K562 (cell line): Measurements from ENCODE around the gene MED15. TPM values are rescaled to one million over a fixed set of nuclear protein-coding genes. Genes with fewer than 3 reads are reported as not detected.

Experiments used
- ATAC-seq: fragments of 200-7000 bp; cut with Tn5 transposase; 3 replicates; pipeline ENCODE4 v1.9.1; 2020; ENCODE audit warnings: moderate library complexity
- BruUV-seq: library from RNA; stranded (reverse); fragments of 400-500 nt; replicated peaks from 2 replicates; lab custom pipeline; 2021; lab: Mats Ljungman, UMichigan
- CTCF ChIA-PET: fragments of 300-600 bp; formaldehyde crosslinking; extraction: SDS; loops from one replicate; lab custom pipeline; 2021; ENCODE audit warnings: low intra/inter-chr PET ratio; lab: Yijun Ruan, JAX
- POLR2A ChIA-PET: fragments of 300-600, 350-650 bp; sonication (Branson Sonifier 250); formaldehyde crosslinking; extraction: SDS; loops from one replicate; lab custom pipeline; 2021; ENCODE audit warnings: antibody characterized with exemption, inconsistent platforms; lab: Yijun Ruan, JAX
- DNase-seq, 4 experiments: peaks; one replicate each; pipeline versions ENCODE4 v3.0.0 to v3.0.0-alpha.2; 2011 to 2018; ENCODE audit warnings: low spot score in 3 of 4, mixed read lengths in 3 of 4; ENCODE audit errors: extremely low read depth in 1 of 4
- FAIRE-seq: peaks from 2 replicates; lab custom pipeline; 2011; peaks lifted over from hg19 to GRCh38; lab: Jason Lieb, UNC
- H2AFZ ChIP-seq: 2 replicates; pipeline ENCODE4 v1.6.0; 2011; ENCODE audit warnings: low read depth, low read length, control low read depth, inconsistent platforms
- H3K27ac ChIP-seq: fragments of 200-600 bp; 3 replicates; pipeline ENCODE4 v1.8.0; 2011; ENCODE audit warnings: low read depth, mild to moderate bottlenecking, control low read depth, inconsistent platforms, low read length, moderate library complexity, mixed read lengths; ENCODE audit errors: extremely low read depth
- H3K27me3 ChIP-seq, 2 experiments: fragments of 300-600 bp in 1 of 2; 2 replicates in 1 of 2; 3 replicates in 1 of 2; pipeline versions ENCODE4 v1.6.0 to v1.8.0; 2011; ENCODE audit warnings: inconsistent platforms in 2 of 2, low read length in 2 of 2, mild to moderate bottlenecking in 1 of 2, mixed read lengths in 1 of 2, moderate library complexity in 1 of 2; ENCODE audit not compliant: control insufficient read depth in 2 of 2, insufficient read depth in 2 of 2
- H3K36me3 ChIP-seq: fragments of 300-600 bp; 3 replicates; pipeline ENCODE4 v1.8.0; 2011; ENCODE audit warnings: mild to moderate bottlenecking, low read length, inconsistent platforms; ENCODE audit not compliant: control insufficient read depth, insufficient read depth
- H3K4me1 ChIP-seq, 2 experiments: fragments of 200-600 bp in 1 of 2; replicated peaks in 1 of 2; 2 replicates in 1 of 2; 3 replicates in 1 of 2; pipeline versions ENCODE4 v1.5.1 to v1.8.0; 2011; ENCODE audit warnings: inconsistent platforms in 2 of 2, low read length in 2 of 2, mild to moderate bottlenecking in 1 of 2, mixed read lengths in 1 of 2, moderate library complexity in 1 of 2; ENCODE audit not compliant: control insufficient read depth in 2 of 2, insufficient read depth in 2 of 2
- H3K4me2 ChIP-seq: 2 replicates; pipeline ENCODE4 v1.6.1; 2011; ENCODE audit warnings: low read length, control low read depth, inconsistent platforms, mixed read lengths; ENCODE audit not compliant: insufficient read depth
- H3K4me3 ChIP-seq: fragments of 200-600 bp; sonication (generic), shearing (Covaris generic); 2 replicates; pipeline ENCODE4 v1.5.1; 2016; ENCODE audit warnings: control low read depth, inconsistent platforms
- H3K79me2 ChIP-seq: fragments of 200-600 bp; 3 replicates; pipeline ENCODE4 v1.8.0; 2011; ENCODE audit warnings: low read length, inconsistent platforms; ENCODE audit not compliant: control insufficient read depth, insufficient read depth
- H3K9ac ChIP-seq, 2 experiments: 2 replicates each; pipeline versions ENCODE4 v1.6.0 to v1.6.1; 2011; ENCODE audit warnings: low read depth in 2 of 2, low read length in 2 of 2, control low read depth in 1 of 2, inconsistent platforms in 1 of 2, mild to moderate bottlenecking in 1 of 2, mixed read lengths in 1 of 2; ENCODE audit not compliant: insufficient read depth in 1 of 2
- H3K9me1 ChIP-seq: one replicate; pipeline ENCODE4 v1.6.0; 2011; ENCODE audit warnings: inconsistent platforms, mild to moderate bottlenecking, low read length, moderate library complexity; ENCODE audit not compliant: control insufficient read depth, insufficient read depth
- H3K9me3 ChIP-seq: replicated peaks from 2 replicates; pipeline ENCODE4 v1.5.1; 2011; ENCODE audit warnings: low read depth, low read length, inconsistent platforms; ENCODE audit not compliant: control insufficient read depth, insufficient read depth
- H4K20me1 ChIP-seq: replicated peaks from 2 replicates; pipeline ENCODE4 v1.6.1; 2011; ENCODE audit warnings: low read length, inconsistent platforms, mixed read lengths; ENCODE audit not compliant: control insufficient read depth, insufficient read depth
- ATF4 ChIP-seq: fragments of 450-650 bp; formaldehyde crosslinking; IDR thresholded peaks from 2 replicates; pipeline ENCODE4 v1.4.0; 2022; ENCODE audit warnings: mild to moderate bottlenecking, moderate library complexity
- CSDE1 ChIP-seq, 2 experiments: fragments of 450-650 bp; IDR thresholded peaks; 2 replicates each; pipeline ENCODE4 v1.6.1; 2016; ENCODE audit warnings: mild to moderate bottlenecking in 1 of 2
- DNMT1 ChIP-seq: fragments of 450-650 bp; IDR thresholded peaks from 2 replicates; pipeline ENCODE4 v1.6.1; 2016; ENCODE audit warnings: antibody characterized with exemption, mild to moderate bottlenecking
- GATA2 ChIP-seq: sonication (generic); formaldehyde crosslinking; IDR thresholded peaks from 2 replicates; pipeline ENCODE4 v1.4.0; 2020; ENCODE audit warnings: mild to moderate bottlenecking, missing genetic modification reagents
- HDAC1 ChIP-seq, 2 experiments: fragments of 450-650 bp; IDR thresholded peaks; 2 replicates each; pipeline ENCODE4 v1.6.1; 2016 to 2017; ENCODE audit warnings: inconsistent platforms in 1 of 2, mild to moderate bottlenecking in 1 of 2, moderate library complexity in 1 of 2
- ID3 ChIP-seq, 2 experiments: fragments of 250-450 bp in 1 of 2; fragments of 450-650 bp in 1 of 2; sonication (Bioruptor Pico) in 1 of 2; IDR thresholded peaks; 2 replicates each; pipeline versions ENCODE4 v1.6.1 to v1.8.0; 2016 to 2021; ENCODE audit warnings: mild to moderate bottlenecking in 2 of 2, moderate library complexity in 2 of 2, missing compliant biosample characterization in 1 of 2, missing genetic modification characterization in 1 of 2
- MXI1 ChIP-seq: IDR thresholded peaks from 2 replicates; pipeline ENCODE4 v1.6.1; 2011; ENCODE audit warnings: low read depth, mild to moderate bottlenecking, improper control_type of control experiment, low read length
- NONO ChIP-seq, 2 experiments: fragments of 200-400 bp in 1 of 2; fragments of 450-650 bp in 1 of 2; formaldehyde crosslinking in 1 of 2; IDR thresholded peaks; 2 replicates each; pipeline ENCODE4 v1.6.1; 2017; ENCODE audit warnings: low read depth in 2 of 2, mild to moderate bottlenecking in 2 of 2, moderate library complexity in 2 of 2, low read length in 1 of 2
- SREBF1 ChIP-seq: fragments of 150-350 bp; IDR thresholded peaks from 2 replicates; pipeline ENCODE4 v1.6.1; 2014; ENCODE audit warnings: antibody characterized with exemption, low read depth, low read length, borderline replicate concordance
- STAG1 ChIP-seq: sonication (generic); formaldehyde crosslinking; IDR thresholded peaks from 2 replicates; pipeline ENCODE4 v1.5.0; 2020; ENCODE audit warnings: missing genetic modification reagents, borderline replicate concordance
- U2AF2 ChIP-seq: fragments of 200-400 bp; formaldehyde crosslinking; optimal IDR thresholded peaks from 2 replicates; pipeline ENCODE3; 2017; ENCODE audit warnings: low read depth, mild to moderate bottlenecking, low read length
- USF2 ChIP-seq: sonication (generic); formaldehyde crosslinking; IDR thresholded peaks from 2 replicates; pipeline ENCODE4 v1.5.0; 2020; ENCODE audit warnings: missing genetic modification reagents
- WHSC1 ChIP-seq: IDR thresholded peaks from one replicate; pipeline ENCODE4 v1.6.1; 2012; ENCODE audit warnings: low read length, control low read depth, inconsistent platforms
- ZFP1 ChIP-seq: fragments of 450-650 bp; formaldehyde crosslinking; IDR thresholded peaks from 2 replicates; pipeline ENCODE4 v1.4.0; 2020; ENCODE audit warnings: mild to moderate bottlenecking, mixed read lengths
- WGBS: fragments of 100-300 bp; shearing (Covaris generic); methylation state at CpG from one replicate; pipeline ENCODE4 v1.1.6; 2016; ENCODE audit warnings: low coverage, mixed read lengths; ENCODE audit not compliant: insufficient coverage; ENCODE audit errors: missing lambda C conversion rate; 5-methylcytosine and 5-hydroxymethylcytosine counted together
- in situ Hi-C: fragments of 300-500 bp; cut with MboI; formaldehyde crosslinking; loops from 4 replicates; pipeline ENCODE4 v1.15.0; 2018; ENCODE audit warnings: inconsistent platforms, mixed read lengths
- intact Hi-C: fragments of 100-400 bp; cut with micrococcal nuclease; formaldehyde crosslinking; loops from 2 replicates; pipeline ENCODE4 v1.14.2; 2022
- polyA plus RNA-seq, 8 experiments: library from polyadenylated mRNA; depleted of rRNA in 4 of 8; stranded (reverse) in 5 of 8; unstranded in 3 of 8; fragments of >200 nt; fragmentation: Nextera tagmentation in 2 of 8; fragmentation: Illumina TruSeq in 1 of 8; extraction: Ambion mirVana in 2 of 8; extraction: Trizol in 1 of 8; gene quantifications; 2 replicates each; pipeline versions ENCODE4 v1.2.1 to v1.2.3, GENCODE V29; 2011 to 2014; ENCODE audit warnings: inconsistent platforms in 1 of 8, missing spikeins in 1 of 8
- total RNA-seq, 7 experiments: library from RNA; depleted of rRNA in 6 of 7; stranded (reverse); fragments of >200 nt in 6 of 7; fragmentation: Illumina TruSeq in 2 of 7; extraction: Trizol in 2 of 7; gene quantifications; 2 replicates each; pipeline versions ENCODE4 v1.2.1 to v1.2.3, GENCODE V29; 2011 to 2021; ENCODE audit warnings: low replicate concordance in 1 of 7

MED15 gene
- total and polyA plus RNA-seq, 9 of the 15 experiments (the other 6 are each of a cell fraction or from before 2014, with no cell fraction given): 4.0 to 271 (median 60.1) TPM

- Histone ChIP-seq H3K36me3 (no peaks in the 10 kb centered on the region), H3K27me3 (peaks cover 38 to 68% of the 10 kb centered on the region in 2 experiments), H3K4me2 (no peak overlapping the region), H3K9me1 (no peaks in the 10 kb centered on the region), H3K9me3 (no peaks in the 10 kb centered on the region), H2AFZ (no peak overlapping the region), H3K79me2 (no peaks in the 10 kb centered on the region), H3K4me3 (no peak overlapping the region), H4K20me1 (peaks cover 23% of the 10 kb centered on the region), H3K4me1 (no peaks in the 10 kb centered on the region), H3K27ac (no peak overlapping the region), H3K9ac (no peak overlapping the region)
- intact Hi-C loops (no loop called here), in situ Hi-C loops (no loop called here)
- DNase-seq (no peak), ATAC-seq (no peak), FAIRE-seq (no peak)
- BruUV-seq: no TSS peak
- CTCF ChIA-PET: no interaction called here
- POLR2A ChIA-PET: interaction anchor here (0.5 to 15.5 kb wide), 9 partner anchors 10 to 509 kb away, joined by 3 to 234 read pairs (median 3); partner anchors contain the start of gene MED15
- WGBS: 9% methylated on average over 9 of the region's 9 CpGs
- TF ChIP-seq NONO (IDR thresholded peaks at IDR 0.05; ENCODE audit: low read depth in 2 of 2, low read length in 1 of 2) (no peak), USF2 (no peak), STAG1 (no peak), HDAC1 (IDR thresholded peaks at IDR 0.05) (peak in 1 of 2 experiments; percentile 75; a peak in 1 of 4 replicates), U2AF2 (no peak), ATF4 (no peak), ZFP1 (CRISPR knock-in tag) (no peak), WHSC1 (no peak), ID3 (CRISPR knock-in tag; IDR thresholded peaks at IDR 0.05) (no peak), ID3 (tag; IDR thresholded peaks at IDR 0.05) (no peak), CSDE1 (IDR thresholded peaks at IDR 0.05) (peak in 1 of 2 experiments; percentile 63; a peak in 1 of 4 replicates), GATA2 (CRISPR knock-in tag) (no peak), SREBF1 (no peak), MXI1 (no peak), DNMT1 (no peak)
These were observed 120.9 kb downstream of the MED15 start for GRCh38 chr22:20628081-20628939.
